H1 (cell line): ENCODE results near the gene GDPD4. TPM values are rescaled to one million over a fixed set of nuclear protein-coding genes. Genes with fewer than 3 reads are reported as not detected.

Experiments used
- CTCF ChIA-PET: fragments of 300-600 bp; sonication (Branson Sonifier 250); formaldehyde crosslinking; loops from one replicate; lab custom pipeline; 2021; ENCODE audit not compliant: partially characterized antibody; lab: Charles Lee
- POLR2A ChIA-PET: fragments of 300-600 bp; sonication (Branson Sonifier 250); formaldehyde crosslinking; loops from one replicate; lab custom pipeline; 2021; ENCODE audit warnings: inconsistent platforms; ENCODE audit not compliant: partially characterized antibody; lab: Charles Lee
- DNase-seq, 2 experiments: peaks; one replicate each; pipeline versions ENCODE4 v3.0.0 to v3.0.0-alpha.2; 2010 to 2022; ENCODE audit warnings: low spot score in 2 of 2, low read depth in 1 of 2, mixed read lengths in 1 of 2
- FAIRE-seq: peaks from 2 replicates; lab custom pipeline; 2011; peaks lifted over from hg19 to GRCh38; lab: Jason Lieb, UNC
- H2AFZ ChIP-seq: 2 replicates; pipeline ENCODE4 v1.8.1; 2012; ENCODE audit warnings: low read length, inconsistent platforms
- H2AK5ac ChIP-seq: 2 replicates; pipeline ENCODE4 v1.6.1; 2013; ENCODE audit warnings: low read depth, low read length
- H2BK120ac ChIP-seq: replicated peaks from 2 replicates; pipeline ENCODE3; 2013; ENCODE audit warnings: low read depth, low read length, inconsistent platforms
- H2BK12ac ChIP-seq: 2 replicates; pipeline ENCODE4 v1.6.1; 2013; ENCODE audit warnings: low read depth, low read length
- H2BK15ac ChIP-seq: 2 replicates; pipeline ENCODE4 v1.6.1; 2013; ENCODE audit warnings: low read length
- H2BK20ac ChIP-seq: 2 replicates; pipeline ENCODE4 v1.6.1; 2013; ENCODE audit warnings: low read length
- H2BK5ac ChIP-seq: 2 replicates; pipeline ENCODE4 v1.6.1; 2013; ENCODE audit warnings: low read depth, low read length
- H3K14ac ChIP-seq: 2 replicates; pipeline ENCODE4 v1.6.1; 2013; ENCODE audit warnings: inconsistent platforms; ENCODE audit not compliant: insufficient read length
- H3K18ac ChIP-seq: 2 replicates; pipeline ENCODE4 v1.6.1; 2013; ENCODE audit warnings: low read length; ENCODE audit errors: extremely low read depth
- H3K23ac ChIP-seq: 2 replicates; pipeline ENCODE4 v1.6.1; 2013; ENCODE audit warnings: inconsistent platforms; ENCODE audit not compliant: insufficient read length
- H3K23me2 ChIP-seq: 2 replicates; pipeline ENCODE4 v1.6.1; 2013; ENCODE audit warnings: low read depth, low read length
- H3K27ac ChIP-seq: 2 replicates; pipeline ENCODE4 v1.6.1; 2011; ENCODE audit warnings: low read depth, low read length, inconsistent platforms
- H3K27me3 ChIP-seq, 4 experiments: replicated peaks in 1 of 4; 1 replicate in 1 of 4; 2 replicates in 3 of 4; pipeline versions ENCODE4 v1.6.1 to v1.8.1; 2011 to 2013; ENCODE audit warnings: low read length in 3 of 4, mild to moderate bottlenecking in 3 of 4, inconsistent platforms in 2 of 4, mixed read lengths in 2 of 4, moderate library complexity in 1 of 4; ENCODE audit not compliant: control insufficient read depth in 3 of 4, insufficient read depth in 3 of 4; ENCODE audit errors: extremely low read depth in 1 of 4
- H3K36me3 ChIP-seq, 4 experiments: 2 replicates each; pipeline versions ENCODE4 v1.6.1 to v1.8.1; 2011 to 2013; ENCODE audit warnings: mild to moderate bottlenecking in 4 of 4, low read length in 3 of 4, moderate library complexity in 2 of 4, control low read depth in 1 of 4, inconsistent platforms in 1 of 4; ENCODE audit not compliant: insufficient read depth in 4 of 4, control insufficient read depth in 2 of 4
- H3K4ac ChIP-seq: replicated peaks from 2 replicates; pipeline ENCODE3; 2013; ENCODE audit warnings: low read length, low read depth, mixed read lengths, inconsistent platforms; ENCODE audit not compliant: insufficient read length
- H3K4me1 ChIP-seq, 4 experiments: replicated peaks in 1 of 4; 1 replicate in 1 of 4; 2 replicates in 3 of 4; pipeline versions ENCODE4 v1.6.1 to v1.8.1; 2011 to 2013; ENCODE audit warnings: low read length in 3 of 4, inconsistent platforms in 2 of 4, mixed read lengths in 1 of 4; ENCODE audit not compliant: insufficient read depth in 4 of 4, control insufficient read depth in 3 of 4
- H3K4me2 ChIP-seq, 2 experiments: 2 replicates each; pipeline versions ENCODE4 v1.6.1 to v1.8.1; 2011 to 2013; ENCODE audit warnings: low read depth in 2 of 2, low read length in 2 of 2, control low read depth in 1 of 2, inconsistent platforms in 1 of 2, mild to moderate bottlenecking in 1 of 2; ENCODE audit not compliant: insufficient read depth in 1 of 2
- H3K4me3 ChIP-seq, 4 experiments: fragments of 200-600, 300-600 bp in 1 of 4; sonication (generic), shearing (Covaris generic), sonication (Bioruptor Twin) in 1 of 4; 2 replicates each; pipeline versions ENCODE4 v1.5.1 to v1.8.1; 2011 to 2016; ENCODE audit warnings: low read length in 4 of 4, low read depth in 3 of 4, control low read depth in 2 of 4, inconsistent platforms in 2 of 4, mild to moderate bottlenecking in 2 of 4, mixed read lengths in 1 of 4, moderate library complexity in 1 of 4; ENCODE audit not compliant: insufficient read depth in 2 of 4; ENCODE audit errors: extremely low read depth in 1 of 4
- H3K56ac ChIP-seq: replicated peaks from 2 replicates; pipeline ENCODE3; 2013; ENCODE audit warnings: low read depth, mild to moderate bottlenecking, mixed read lengths, low read length, inconsistent platforms; ENCODE audit not compliant: insufficient read length
- H3K79me1 ChIP-seq: 2 replicates; pipeline ENCODE4 v1.6.1; 2013; ENCODE audit warnings: low read depth, low read length, control low read depth
- H3K79me2 ChIP-seq, 2 experiments: 2 replicates each; pipeline versions ENCODE4 v1.6.1 to v1.8.1; 2012 to 2013; ENCODE audit warnings: low read length in 2 of 2, mild to moderate bottlenecking in 2 of 2, inconsistent platforms in 1 of 2; ENCODE audit not compliant: insufficient read depth in 2 of 2, control insufficient read depth in 1 of 2
- H3K9ac ChIP-seq, 4 experiments: replicated peaks in 1 of 4; 1 replicate in 1 of 4; 2 replicates in 3 of 4; pipeline versions ENCODE4 v1.6.1 to v1.8.1; 2011 to 2013; ENCODE audit warnings: low read depth in 3 of 4, low read length in 3 of 4, control low read depth in 2 of 4, mild to moderate bottlenecking in 2 of 4, moderate library complexity in 2 of 4, inconsistent platforms in 1 of 4; ENCODE audit errors: extremely low read depth in 1 of 4
- H3K9me3 ChIP-seq, 2 experiments: 2 replicates each; pipeline versions ENCODE4 v1.6.1 to v1.8.1; 2012 to 2013; ENCODE audit warnings: mild to moderate bottlenecking in 2 of 2, moderate library complexity in 2 of 2, control low read depth in 1 of 2, inconsistent platforms in 1 of 2, low read depth in 1 of 2, low read length in 1 of 2, mixed read lengths in 1 of 2; ENCODE audit not compliant: insufficient read depth in 2 of 2
- H4K20me1 ChIP-seq, 2 experiments: replicated peaks in 1 of 2; 2 replicates each; pipeline versions ENCODE3 to v1.8.1; 2011 to 2013; ENCODE audit warnings: inconsistent platforms in 2 of 2, low read length in 2 of 2, mild to moderate bottlenecking in 1 of 2; ENCODE audit not compliant: insufficient read depth in 2 of 2, control insufficient read depth in 1 of 2
- H4K5ac ChIP-seq: 2 replicates; pipeline ENCODE4 v1.6.1; 2013; ENCODE audit warnings: low read length, low read depth, mixed read lengths, inconsistent platforms; ENCODE audit not compliant: insufficient read length
- H4K8ac ChIP-seq: 2 replicates; pipeline ENCODE4 v1.8.0; 2013; ENCODE audit warnings: mild to moderate bottlenecking, moderate library complexity, low read length, inconsistent platforms; ENCODE audit not compliant: insufficient read depth; ENCODE audit errors: extremely low read depth
- H4K91ac ChIP-seq: replicated peaks from 2 replicates; pipeline ENCODE3; 2013; ENCODE audit warnings: low read length, mixed read lengths, inconsistent platforms; ENCODE audit not compliant: insufficient read length
- CBX5 ChIP-seq: fragments of 300-800, 300-1000 bp; sonication (generic); IDR thresholded peaks from 2 replicates; pipeline ENCODE4 v1.7.1; 2016; ENCODE audit warnings: antibody characterized with exemption, low read length, low read depth
- CTBP2 ChIP-seq: IDR thresholded peaks from 2 replicates; pipeline ENCODE4 v1.7.0; 2011; ENCODE audit warnings: borderline replicate concordance, mild to moderate bottlenecking, moderate library complexity, mixed read lengths, low read length; ENCODE audit not compliant: insufficient read depth, insufficient read length
- EGR1 ChIP-seq: IDR thresholded peaks from 2 replicates; pipeline ENCODE4 v1.6.1; 2011; ENCODE audit warnings: low read depth, low read length, borderline replicate concordance
- HDAC2 ChIP-seq, 2 experiments: fragments of 300-600 bp in 1 of 2; sonication (generic) in 1 of 2; IDR thresholded peaks; 2 replicates each; pipeline ENCODE4 v1.6.1; 2011 to 2012; ENCODE audit warnings: low read depth in 2 of 2, low read length in 2 of 2, mild to moderate bottlenecking in 2 of 2, moderate library complexity in 2 of 2, borderline replicate concordance in 1 of 2, inconsistent platforms in 1 of 2
- KDM4A ChIP-seq: IDR thresholded peaks from one replicate; pipeline ENCODE4 v1.7.1; 2012; ENCODE audit warnings: low read depth, mild to moderate bottlenecking, moderate library complexity, low read length, inconsistent platforms; ENCODE audit not compliant: severe bottlenecking
- MAFK ChIP-seq: IDR thresholded peaks from 2 replicates; pipeline ENCODE4 v1.6.1; 2012; ENCODE audit warnings: low read depth, mild to moderate bottlenecking, improper control_type of control experiment, low read length
- NANOG ChIP-seq: IDR thresholded peaks from 2 replicates; pipeline ENCODE4 v1.6.1; 2011; ENCODE audit warnings: low read length, low read depth, mild to moderate bottlenecking, inconsistent platforms; ENCODE audit not compliant: insufficient read depth, poor library complexity, severe bottlenecking
- RFX5 ChIP-seq: IDR thresholded peaks from 2 replicates; pipeline ENCODE4 v1.6.1; 2011; ENCODE audit warnings: low read depth, low read length, improper control_type of control experiment, borderline replicate concordance
- SAP30 ChIP-seq: fragments of 300-600 bp; sonication (generic); IDR thresholded peaks from 2 replicates; pipeline ENCODE4 v1.7.1; 2012; ENCODE audit warnings: low read length, moderate library complexity, mild to moderate bottlenecking, inconsistent platforms; ENCODE audit not compliant: insufficient read depth, insufficient replicate concordance
- SRF ChIP-seq: IDR thresholded peaks from 2 replicates; pipeline ENCODE4 v1.6.1; 2011; ENCODE audit warnings: mild to moderate bottlenecking, low read depth, low read length, moderate library complexity
- TAF1 ChIP-seq: IDR thresholded peaks from 2 replicates; pipeline ENCODE4 v1.6.1; 2011; ENCODE audit warnings: mild to moderate bottlenecking, low read depth, low read length
- YY1 ChIP-seq: IDR thresholded peaks from 2 replicates; pipeline ENCODE4 v1.6.1; 2011; ENCODE audit warnings: low read depth, mild to moderate bottlenecking, low read length
- WGBS, 2 experiments: shearing (Covaris generic) in 1 of 2; methylation state at CpG; one replicate each; pipeline versions ENCODE4 v1.1.6 to v1.1.7; 2013 to 2015; ENCODE audit warnings: low lambda C conversion rate in 2 of 2, mixed read lengths in 2 of 2, inconsistent platforms in 1 of 2, low coverage in 1 of 2, missing lambda C conversion rate in 1 of 2; ENCODE audit not compliant: insufficient replicate concordance in 2 of 2, insufficient coverage in 1 of 2, insufficient read length in 1 of 2; ENCODE audit errors: extremely low coverage in 1 of 2, missing lambda C conversion rate in 1 of 2; 5-methylcytosine and 5-hydroxymethylcytosine counted together
- polyA plus RNA-seq, 7 experiments: library from polyadenylated mRNA; depleted of rRNA in 3 of 7; stranded (reverse) in 5 of 7; unstranded in 2 of 7; fragments of >200 nt in 5 of 7; fragments of 200-250 nt in 2 of 7; gene quantifications; 1 replicate in 5 of 7; 2 replicates in 1 of 7; 4 replicates in 1 of 7; pipeline versions ENCODE4 v1.2.1 to v1.2.3, GENCODE V29; 2011 to 2013; ENCODE audit warnings: missing spikeins in 2 of 7, mixed read lengths in 2 of 7
- total RNA-seq: library from RNA; stranded (reverse); fragmentation: NEBNext Ultra II Directional; extraction: Animal tissue kit (Norgen Biotek cat#: 25700); gene quantifications from 2 replicates; pipeline ENCODE4 v1.2.1, GENCODE V29; 2021
- TF ChIP-seq, protein P1 (sequence below): IDR thresholded peaks from 2 replicates; pipeline ENCODE4 v1.6.1; 2011; ENCODE audit warnings: low read depth, mild to moderate bottlenecking, low read length; ENCODE audit not compliant: insufficient read depth

GDPD4 gene
- total and polyA plus RNA-seq, 2 of the 8 experiments (the other 6 are each of a cell fraction or from before 2014, with no cell fraction given): not detected

DNA sequence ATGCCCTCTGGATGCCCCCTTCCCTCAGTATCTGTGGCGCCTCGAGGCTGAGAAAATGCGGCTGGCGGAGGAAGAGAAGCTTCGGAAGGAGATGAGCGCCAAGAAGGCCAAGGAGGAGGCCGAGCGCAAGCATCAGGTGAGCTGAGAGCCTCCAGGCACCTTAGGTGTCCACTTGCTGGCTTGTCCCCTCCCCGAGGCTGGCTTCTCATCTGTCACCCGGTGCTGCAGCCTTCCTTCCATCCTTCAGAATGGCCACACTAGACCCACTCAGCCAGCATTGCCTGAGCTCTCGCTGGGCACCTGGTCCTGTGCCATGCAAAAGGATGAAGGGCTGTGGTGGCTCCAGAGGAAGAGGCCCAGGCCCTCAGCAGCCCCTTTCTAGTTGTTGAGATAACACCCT lies 121.1 kb downstream of the GDPD4 start:
- Histone ChIP-seq H2BK120ac (no peak overlapping the region), H2BK20ac (no peak overlapping the region), H3K23me2 (peaks cover 4% of the 10 kb centered on the region; the same call in 1 of the 2 replicates), H2AK5ac (no peak overlapping the region), H3K27me3 (peaks cover 0 to 2% (median 0%) of the 10 kb centered on the region in 4 experiments; a peak in 1 of 7 replicates), H2BK5ac (no peak overlapping the region), H3K4me2 (no peak overlapping the region), H3K79me1 (no peaks in the 10 kb centered on the region), H2BK12ac (no peak overlapping the region), H4K91ac (no peak overlapping the region), H3K9me3 (no peaks in the 10 kb centered on the region), H4K20me1 (no peaks in the 10 kb centered on the region), H4K5ac (no peak overlapping the region), H2AFZ (no peak overlapping the region), H3K4me1 (peaks cover 9 to 13% (median 11%) of the 10 kb centered on the region in 4 experiments; a peak in 6 of 7 replicates), H2BK15ac (no peak overlapping the region), H3K23ac (no peak overlapping the region), H3K4ac (no peak overlapping the region), H3K56ac (no peak overlapping the region), H3K79me2 (no peaks in the 10 kb centered on the region), H3K36me3 (no peaks in the 10 kb centered on the region), H3K4me3 (no peak overlapping the region), H4K8ac (no peak overlapping the region), H3K18ac (no peak overlapping the region), H3K14ac (no peak overlapping the region), H3K27ac (no peak overlapping the region), H3K9ac (no peak overlapping the region)
- POLR2A ChIA-PET: interaction anchor here (1.5 to 1.9 kb wide), 2 partner anchors 12 to 33 kb away, joined by 3 to 6 read pairs; no protein-coding TSS in a partner anchor
- CTCF ChIA-PET: interaction anchor here (0.9 to 15.1 kb wide), 7 partner anchors 8 to 51 kb away, joined by 3 to 187 read pairs (median 5); partner anchors contain the start of gene MYO7A
- no peak for DNase-seq
- TF ChIP-seq CTBP2 (no peak), HDAC2 (IDR thresholded peaks at IDR 0.05; ENCODE audit: borderline replicate concordance in 1 of 2, low read depth in 2 of 2, low read length in 2 of 2) (no peak), NANOG (no peak), EGR1 (no peak), KDM4A (no peak), RFX5 (no peak), TAF1 (no peak), SAP30 (no peak), YY1 (no peak), MAFK (no peak), SRF (no peak), CBX5 (no peak)
- TF ChIP-seq, protein P1, sequence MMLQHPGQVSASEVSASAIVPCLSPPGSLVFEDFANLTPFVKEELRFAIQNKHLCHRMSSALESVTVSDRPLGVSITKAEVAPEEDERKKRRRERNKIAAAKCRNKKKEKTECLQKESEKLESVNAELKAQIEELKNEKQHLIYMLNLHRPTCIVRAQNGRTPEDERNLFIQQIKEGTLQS: no peak
- no peak for FAIRE-seq
- WGBS, 2 experiments: 86% methylated on average over 11 of the region's 11 CpGs; no CpG with 5 or more reads in 1 of the 2 experiments
